HCT116 (cell line): ENCODE results near the gene ZNF600. TPM values are rescaled to one million over a fixed set of nuclear protein-coding genes. Genes with fewer than 3 reads are reported as not detected.

Source experiments
- ATAC-seq: fragments of 200-7000 bp; cut with Tn5 transposase; 2 replicates; pipeline ENCODE4 v1.9.1; 2020; ENCODE audit warnings: mild to moderate bottlenecking, moderate library complexity
- BruUV-seq: library from RNA; stranded (reverse); fragments of 400-500 nt; replicated peaks from 2 replicates; lab custom pipeline; 2021; lab: Mats Ljungman, UMichigan
- CTCF ChIA-PET: fragments of 300-600 bp; sonication (Branson Sonifier 250); formaldehyde crosslinking; loops from one replicate; lab custom pipeline; 2021; ENCODE audit warnings: antibody characterized with exemption; lab: Charles Lee
- POLR2A ChIA-PET: fragments of 300-600, 350-600 bp; sonication (Branson Sonifier 250); formaldehyde crosslinking; loops from one replicate; lab custom pipeline; 2021; ENCODE audit warnings: antibody characterized with exemption; lab: Charles Lee
- RAD21 ChIA-PET, 2 experiments: fragments of 300-600 bp; sonication (Branson Sonifier 250); formaldehyde crosslinking; loops; one replicate each; lab custom pipeline; 2023; ENCODE audit warnings: low total read pairs in 2 of 2; ENCODE audit not compliant: uncharacterized antibody in 2 of 2, unreplicated experiment in 2 of 2, low non-redundant PET in 1 of 2; lab: Charles Lee
- DNase-seq: peaks from one replicate; pipeline ENCODE4 v3.0.0-alpha.2; 2010; ENCODE audit warnings: low read depth, low spot score
- H2AFZ ChIP-seq: fragments of 200-600 bp; shearing (Covaris generic), sonication (generic); 2 replicates; pipeline ENCODE4 v1.6.1; 2017; ENCODE audit warnings: low read depth, mixed run types, mixed read lengths, antibody characterized with exemption, low read length; ENCODE audit not compliant: poor library complexity, severe bottlenecking
- H3K27ac ChIP-seq: 2 replicates; pipeline ENCODE4 v1.5.1; 2012; ENCODE audit warnings: low read depth, low read length
- H3K27me3 ChIP-seq: fragments of 200-600 bp; sonication (generic); 2 replicates; pipeline ENCODE4 v1.6.1; 2016; ENCODE audit warnings: mixed run types, low read length, mixed read lengths; ENCODE audit not compliant: insufficient read depth
- H3K36me3 ChIP-seq, 2 experiments: fragments of 200-500 bp in 1 of 2; fragments of 200-600 bp in 1 of 2; sonication (Bioruptor generic) in 1 of 2; sonication (generic) in 1 of 2; 2 replicates each; pipeline versions ENCODE4 v1.5.1 to v1.6.1; 2014 to 2016; ENCODE audit warnings: low read length in 2 of 2, inconsistent platforms in 1 of 2, mixed read lengths in 1 of 2, mixed run types in 1 of 2; ENCODE audit not compliant: insufficient read depth in 2 of 2, control insufficient read depth in 1 of 2
- H3K4me1 ChIP-seq, 2 experiments: fragments of 200-600 bp in 1 of 2; sonication (generic) in 1 of 2; 2 replicates each; pipeline versions ENCODE4 v1.5.1 to v1.6.1; 2012 to 2017; ENCODE audit warnings: low read length in 2 of 2, inconsistent platforms in 1 of 2, mild to moderate bottlenecking in 1 of 2, mixed read lengths in 1 of 2, mixed run types in 1 of 2, moderate library complexity in 1 of 2; ENCODE audit not compliant: insufficient read depth in 2 of 2, control insufficient read depth in 1 of 2
- H3K4me2 ChIP-seq: fragments of 200-600 bp; sonication (generic); 2 replicates; pipeline ENCODE4 v1.6.1; 2017; ENCODE audit warnings: mixed run types, low read length, mixed read lengths
- H3K4me3 ChIP-seq, 2 experiments: fragments of 200-600 bp in 1 of 2; sonication (generic) in 1 of 2; replicated peaks in 1 of 2; 2 replicates each; pipeline ENCODE4 v1.5.1; 2011 to 2016; ENCODE audit warnings: low read length in 2 of 2, control low read depth in 1 of 2, low read depth in 1 of 2, mild to moderate bottlenecking in 1 of 2, mixed read lengths in 1 of 2, mixed run types in 1 of 2
- H3K79me2 ChIP-seq: fragments of 200-600 bp; sonication (generic); 2 replicates; pipeline ENCODE4 v1.6.1; 2017; ENCODE audit warnings: mild to moderate bottlenecking, mixed run types, low read length, moderate library complexity, mixed read lengths; ENCODE audit not compliant: insufficient read depth
- H3K9ac ChIP-seq: fragments of 200-600 bp; sonication (generic); 2 replicates; pipeline ENCODE4 v1.6.1; 2016; ENCODE audit warnings: low read length, mixed read lengths
- H3K9me2 ChIP-seq: fragments of 200-600 bp; sonication (generic), shearing (Covaris generic); 2 replicates; pipeline ENCODE4 v1.6.1; 2017; ENCODE audit warnings: mixed run types, mild to moderate bottlenecking, moderate library complexity; ENCODE audit not compliant: insufficient read depth
- H3K9me3 ChIP-seq, 2 experiments: fragments of 200-500 bp in 1 of 2; fragments of 200-600 bp in 1 of 2; sonication (Bioruptor generic) in 1 of 2; sonication (generic) in 1 of 2; 2 replicates each; pipeline ENCODE4 v1.6.1; 2014 to 2017; ENCODE audit warnings: low read length in 2 of 2, mixed read lengths in 2 of 2, inconsistent platforms in 1 of 2, low read depth in 1 of 2, mild to moderate bottlenecking in 1 of 2, mixed run types in 1 of 2, moderate library complexity in 1 of 2; ENCODE audit not compliant: control insufficient read depth in 1 of 2, insufficient read depth in 1 of 2
- H4K20me1 ChIP-seq: fragments of 200-600 bp; sonication (generic), shearing (Covaris generic); 2 replicates; pipeline ENCODE4 v1.6.1; 2017; ENCODE audit warnings: mixed run types, mild to moderate bottlenecking, moderate library complexity; ENCODE audit not compliant: insufficient read depth
- CBX3 ChIP-seq: IDR thresholded peaks from 2 replicates; pipeline ENCODE4 v1.6.1; 2012; ENCODE audit warnings: low read depth
- EGR1 ChIP-seq: IDR thresholded peaks from 2 replicates; pipeline ENCODE4 v1.6.1; 2012; ENCODE audit warnings: low read depth
- ELF1 ChIP-seq: IDR thresholded peaks from 2 replicates; pipeline ENCODE4 v1.6.1; 2012; ENCODE audit warnings: low read depth, borderline replicate concordance
- EZH2 ChIP-seq: fragments of 200-600 bp; sonication (generic); IDR thresholded peaks from 2 replicates; pipeline ENCODE4 v1.6.1; 2017; ENCODE audit warnings: antibody characterized with exemption, mixed run types
- EZH2phosphoT487 ChIP-seq: fragments of 200-600 bp; IDR thresholded peaks from 2 replicates; pipeline ENCODE4 v1.6.1; 2018; ENCODE audit warnings: antibody characterized with exemption, borderline replicate concordance
- JUND ChIP-seq: IDR thresholded peaks from 2 replicates; pipeline ENCODE4 v1.6.1; 2012
- POLR2AphosphoS5 ChIP-seq: IDR thresholded peaks from 2 replicates; pipeline ENCODE4 v1.6.1; 2011; ENCODE audit warnings: mild to moderate bottlenecking, low read depth, low read length, moderate library complexity
- RAD21 ChIP-seq: IDR thresholded peaks from 2 replicates; pipeline ENCODE4 v1.6.1; 2012; ENCODE audit warnings: low read depth, mild to moderate bottlenecking
- REST ChIP-seq: IDR thresholded peaks from 2 replicates; pipeline ENCODE4 v1.6.1; 2012; ENCODE audit warnings: low read depth
- SIN3A ChIP-seq: IDR thresholded peaks from 2 replicates; pipeline ENCODE4 v1.6.1; 2012; ENCODE audit warnings: low read depth
- SP1 ChIP-seq: IDR thresholded peaks from 2 replicates; pipeline ENCODE4 v1.6.1; 2012; ENCODE audit warnings: low read depth
- SRF ChIP-seq: IDR thresholded peaks from 2 replicates; pipeline ENCODE4 v1.6.1; 2012; ENCODE audit warnings: low read depth
- TCF7L2 ChIP-seq: IDR thresholded peaks from 2 replicates; pipeline ENCODE4 v1.7.0; 2011; ENCODE audit warnings: borderline replicate concordance, inconsistent platforms; ENCODE audit not compliant: insufficient read depth, insufficient read length; ENCODE audit errors: extremely low read depth
- YY1 ChIP-seq: IDR thresholded peaks from 2 replicates; pipeline ENCODE4 v1.6.1; 2011; ENCODE audit warnings: low read length, low read depth, moderate library complexity, mild to moderate bottlenecking; ENCODE audit not compliant: insufficient replicate concordance; ENCODE audit errors: extremely low read depth
- ZFX ChIP-seq: fragments of 450-650 bp; IDR thresholded peaks from 2 replicates; pipeline ENCODE4 v1.6.1; 2017
- intact Hi-C: fragments of 100-400 bp; cut with micrococcal nuclease; formaldehyde crosslinking; loops from 2 replicates; pipeline ENCODE4 v1.10.0; 2022
- total RNA-seq: library from RNA; stranded (reverse); gene quantifications from one replicate; pipeline ENCODE4 v1.2.1, GENCODE V29; 2021; ENCODE audit not compliant: unreplicated experiment
- TF ChIP-seq, protein P1 (sequence below): IDR thresholded peaks from 2 replicates; pipeline ENCODE4 v1.6.1; 2012
- TF ChIP-seq, protein P2 (sequence below): IDR thresholded peaks from 2 replicates; pipeline ENCODE4 v1.6.1; 2012
- TF ChIP-seq, protein P3 (sequence below): IDR thresholded peaks from 2 replicates; pipeline ENCODE4 v1.6.1; 2011; ENCODE audit warnings: mild to moderate bottlenecking, low read length, moderate library complexity; ENCODE audit not compliant: insufficient replicate concordance; ENCODE audit errors: extremely low read depth

ZNF600 gene
- total RNA-seq, 1 experiment from 2014 or later = 12.7 TPM

- intact Hi-C loops = no loop called here
- Histone ChIP-seq H3K4me2 (no peak overlapping the region), H4K20me1 (no peaks in the 10 kb centered on the region), H3K79me2 (no peaks in the 10 kb centered on the region), H3K9me3 (no peaks in the 10 kb centered on the region; a peak in 1 of 4 replicates), H3K27me3 (no peaks in the 10 kb centered on the region), H3K27ac (no peak overlapping the region), H3K9ac (no peak overlapping the region), H3K9me2 (no peaks in the 10 kb centered on the region), H3K4me3 (no peak overlapping the region), H2AFZ (no peak overlapping the region), H3K4me1 (no peaks in the 10 kb centered on the region)
- CTCF ChIA-PET = no interaction called here
- POLR2A ChIA-PET = no interaction called here
- ATAC-seq (no peak), DNase-seq (no peak)
- BruUV-seq = no TSS peak
- RAD21 ChIA-PET = no interaction called here
- TF ChIP-seq SP1 (no peak), REST (no peak), EGR1 (no peak), CBX3 (no peak), ZFX (no peak), SIN3A (no peak), EZH2 (no peak), TCF7L2 (no peak), RAD21 (no peak), SRF (no peak), POLR2AphosphoS5 (no peak), ELF1 (no peak), YY1 (no peak), JUND (no peak), EZH2phosphoT487 (no peak)
- TF ChIP-seq, protein P1, sequence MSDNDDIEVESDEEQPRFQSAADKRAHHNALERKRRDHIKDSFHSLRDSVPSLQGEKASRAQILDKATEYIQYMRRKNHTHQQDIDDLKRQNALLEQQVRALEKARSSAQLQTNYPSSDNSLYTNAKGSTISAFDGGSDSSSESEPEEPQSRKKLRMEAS = no peak
- TF ChIP-seq, protein P2, sequence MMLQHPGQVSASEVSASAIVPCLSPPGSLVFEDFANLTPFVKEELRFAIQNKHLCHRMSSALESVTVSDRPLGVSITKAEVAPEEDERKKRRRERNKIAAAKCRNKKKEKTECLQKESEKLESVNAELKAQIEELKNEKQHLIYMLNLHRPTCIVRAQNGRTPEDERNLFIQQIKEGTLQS = no peak
- TF ChIP-seq, protein P3, sequence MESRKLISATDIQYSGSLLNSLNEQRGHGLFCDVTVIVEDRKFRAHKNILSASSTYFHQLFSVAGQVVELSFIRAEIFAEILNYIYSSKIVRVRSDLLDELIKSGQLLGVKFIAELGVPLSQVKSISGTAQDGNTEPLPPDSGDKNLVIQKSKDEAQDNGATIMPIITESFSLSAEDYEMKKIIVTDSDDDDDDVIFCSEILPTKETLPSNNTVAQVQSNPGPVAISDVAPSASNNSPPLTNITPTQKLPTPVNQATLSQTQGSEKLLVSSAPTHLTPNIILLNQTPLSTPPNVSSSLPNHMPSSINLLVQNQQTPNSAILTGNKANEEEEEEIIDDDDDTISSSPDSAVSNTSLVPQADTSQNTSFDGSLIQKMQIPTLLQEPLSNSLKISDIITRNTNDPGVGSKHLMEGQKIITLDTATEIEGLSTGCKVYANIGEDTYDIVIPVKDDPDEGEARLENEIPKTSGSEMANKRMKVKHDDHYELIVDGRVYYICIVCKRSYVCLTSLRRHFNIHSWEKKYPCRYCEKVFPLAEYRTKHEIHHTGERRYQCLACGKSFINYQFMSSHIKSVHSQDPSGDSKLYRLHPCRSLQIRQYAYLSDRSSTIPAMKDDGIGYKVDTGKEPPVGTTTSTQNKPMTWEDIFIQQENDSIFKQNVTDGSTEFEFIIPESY = no peak
- TF ChIP-seq, all 23 proteins: peak for 0
- H3K36me3 ChIP-seq = 0 out of 4 replicates have a peak, but pooled peaks cover 0 to 2% of the 10 kb centered on the region in 2 experiments
Measured at GRCh38 chr19:52725528-52725961, 61.0 kb downstream of the ZNF600 start.
